GM12878 (cell line): ENCODE data around the gene NSMCE1. TPM values are rescaled to one million over a fixed set of nuclear protein-coding genes. Genes with fewer than 3 reads are reported as not detected.
"Not testable (repeated sequence)": the region's sequence is repeated elsewhere in the genome, so short reads cannot be mapped to it uniquely, and the experiment has no call there.

Experiments
- ATAC-seq: fragments of 200-7000 bp; cut with Tn5 transposase; 3 replicates; pipeline ENCODE4 v1.9.1; 2020; ENCODE audit warnings: mild to moderate bottlenecking, moderate library complexity
- BruUV-seq: library from RNA; stranded (reverse); fragments of 400-500 nt; replicated peaks from 2 replicates; lab custom pipeline; 2021; lab: Mats Ljungman, UMichigan
- CTCF ChIA-PET: fragments of 300-600 bp; sonication (Branson Sonifier 250); formaldehyde crosslinking; extraction: SDS; loops from one replicate; lab custom pipeline; 2021; ENCODE audit warnings: inconsistent platforms; lab: Yijun Ruan, JAX
- POLR2A ChIA-PET: fragments of 350-600 bp; formaldehyde crosslinking; extraction: SDS; loops from one replicate; lab custom pipeline; 2021; ENCODE audit warnings: inconsistent platforms; lab: Charles Lee
- RAD21 ChIA-PET: fragments of 300-600 bp; sonication (Branson Sonifier 250); formaldehyde crosslinking; loops from one replicate; lab custom pipeline; 2023; ENCODE audit warnings: antibody characterized with exemption; ENCODE audit not compliant: unreplicated experiment; lab: Charles Lee
- SMC1A ChIA-PET: fragments of 300-600 bp; sonication (Branson Sonifier 250); formaldehyde crosslinking; loops from one replicate; lab custom pipeline; 2023; ENCODE audit not compliant: unreplicated experiment, uncharacterized antibody; lab: Charles Lee
- DNase-seq: peaks from one replicate; pipeline ENCODE4 v3.0.0-alpha.2; 2011; ENCODE audit warnings: low read depth, low spot score
- FAIRE-seq: peaks from 3 replicates; lab custom pipeline; 2011; peaks lifted over from hg19 to GRCh38; lab: Jason Lieb, UNC
- H2AFZ ChIP-seq: 2 replicates; pipeline ENCODE4 v1.6.0; 2011; ENCODE audit warnings: low read depth, low read length, control low read depth; ENCODE audit not compliant: control insufficient read depth
- H3K27ac ChIP-seq: 2 replicates; pipeline ENCODE4 v1.5.1; 2011; ENCODE audit warnings: control low read depth; ENCODE audit not compliant: control insufficient read depth, insufficient read depth
- H3K27me3 ChIP-seq, 2 experiments: replicated peaks in 1 of 2; 2 replicates each; pipeline versions ENCODE4 v1.6.0 to v1.6.1; 2011; ENCODE audit warnings: low read length in 1 of 2; ENCODE audit not compliant: control insufficient read depth in 2 of 2, insufficient read depth in 2 of 2
- H3K36me3 ChIP-seq, 2 experiments: 2 replicates each; pipeline ENCODE4 v1.5.1; 2011; ENCODE audit warnings: low read length in 1 of 2; ENCODE audit not compliant: control insufficient read depth in 2 of 2, insufficient read depth in 2 of 2
- H3K4me1 ChIP-seq: 2 replicates; pipeline ENCODE4 v1.6.1; 2011; ENCODE audit warnings: mild to moderate bottlenecking, low read length, moderate library complexity, mixed read lengths; ENCODE audit not compliant: control insufficient read depth, insufficient read depth
- H3K4me2 ChIP-seq: 2 replicates; pipeline ENCODE4 v1.6.0; 2011; ENCODE audit warnings: control low read depth; ENCODE audit not compliant: control insufficient read depth, insufficient read depth
- H3K4me3 ChIP-seq: fragments of 200-600 bp; sonication (generic); 2 replicates; pipeline ENCODE4 v1.5.1; 2016
- H3K79me2 ChIP-seq: 2 replicates; pipeline ENCODE4 v1.6.0; 2011; ENCODE audit warnings: low read length; ENCODE audit not compliant: control insufficient read depth, insufficient read depth
- H3K9ac ChIP-seq: 2 replicates; pipeline ENCODE4 v1.8.0; 2011; ENCODE audit warnings: low read length, control low read depth, mixed read lengths; ENCODE audit not compliant: control insufficient read depth, insufficient read depth
- H3K9me3 ChIP-seq: replicated peaks from 3 replicates; pipeline ENCODE4 v1.5.1; 2011; ENCODE audit warnings: mild to moderate bottlenecking, low read length; ENCODE audit not compliant: control insufficient read depth, insufficient read depth
- H4K20me1 ChIP-seq: 2 replicates; pipeline ENCODE4 v1.6.0; 2011; ENCODE audit not compliant: control insufficient read depth, insufficient read depth
- ATF2 ChIP-seq: IDR thresholded peaks from 2 replicates; pipeline ENCODE4 v1.6.1; 2012; ENCODE audit warnings: low read length, inconsistent platforms
- EED ChIP-seq: sonication (generic); IDR thresholded peaks from 2 replicates; pipeline ENCODE4 v1.6.1; 2016; ENCODE audit warnings: antibody characterized with exemption, low read depth
- IRF5 ChIP-seq: fragments of 450-650 bp; IDR thresholded peaks from 2 replicates; pipeline ENCODE4 v1.6.1; 2017; ENCODE audit warnings: borderline replicate concordance
- PAX5 ChIP-seq: IDR thresholded peaks from 2 replicates; pipeline ENCODE4 v1.6.1; 2011; ENCODE audit warnings: low read depth, low read length, borderline replicate concordance
- PAX8 ChIP-seq: fragments of 450-650 bp; IDR thresholded peaks from 2 replicates; pipeline ENCODE4 v1.6.1; 2017; ENCODE audit warnings: mild to moderate bottlenecking, moderate library complexity
- REST ChIP-seq: IDR thresholded peaks from 2 replicates; pipeline ENCODE4 v1.6.1; 2012; ENCODE audit warnings: mild to moderate bottlenecking, low read depth, low read length
- SPI1 ChIP-seq: IDR thresholded peaks from 2 replicates; pipeline ENCODE4 v1.6.1; 2011; ENCODE audit warnings: low read depth, mild to moderate bottlenecking, low read length, moderate library complexity, borderline replicate concordance; ENCODE audit not compliant: insufficient read depth
- TAF1 ChIP-seq: IDR thresholded peaks from 2 replicates; pipeline ENCODE4 v1.6.1; 2011; ENCODE audit warnings: mild to moderate bottlenecking, low read depth, low read length, borderline replicate concordance
- YY1 ChIP-seq: IDR thresholded peaks from 2 replicates; pipeline ENCODE4 v1.6.1; 2011; ENCODE audit warnings: low read depth, mild to moderate bottlenecking, low read length
- WGBS: methylation state at CpG from one replicate; pipeline ENCODE4 v1.1.6; 2016; ENCODE audit warnings: low lambda C conversion rate; ENCODE audit not compliant: insufficient replicate concordance, insufficient coverage; ENCODE audit errors: missing lambda C conversion rate; 5-methylcytosine and 5-hydroxymethylcytosine counted together
- in situ Hi-C: fragments of 300-500 bp; cut with MboI; formaldehyde crosslinking; loops from 9 replicates; pipeline ENCODE4 v1.14.3; 2018; ENCODE audit warnings: mixed read lengths
- intact Hi-C: fragments of 100-400 bp; cut with micrococcal nuclease; formaldehyde crosslinking; loops from one replicate; pipeline ENCODE4 v1.14.2; 2022; ENCODE audit not compliant: unreplicated experiment
- polyA plus RNA-seq, 11 experiments: library from polyadenylated mRNA; depleted of rRNA in 4 of 11; unstranded in 6 of 11; stranded (reverse) in 5 of 11; fragments of >200 nt; fragmentation: Nextera tagmentation in 4 of 11; fragmentation: Illumina TruSeq in 1 of 11; extraction: Ambion mirVana in 4 of 11; extraction: Trizol in 1 of 11; gene quantifications; 1 replicate in 1 of 11; 2 replicates in 10 of 11; pipeline versions ENCODE4 v1.2.1 to v1.2.3, GENCODE V29; 2011 to 2016; ENCODE audit warnings: inconsistent platforms in 2 of 11, missing spikeins in 2 of 11, low read depth in 1 of 11
- total RNA-seq, 4 experiments: library from RNA; depleted of rRNA in 3 of 4; stranded (reverse); fragments of >200 nt in 3 of 4; fragmentation: Illumina TruSeq in 1 of 4; extraction: Trizol in 1 of 4; gene quantifications; 2 replicates each; pipeline versions ENCODE4 v1.2.1 to v1.2.3, GENCODE V29; 2013 to 2021

The NSMCE1 gene
- total and polyA plus RNA-seq, 10 of the 15 experiments (the other 5 are each of a cell fraction or from before 2014, with no cell fraction given): 54.0 to 214 (median 71.4) TPM

- TF ChIP-seq SPI1 (no peak), REST (no peak), PAX5 (no peak), TAF1 (no peak), PAX8 (no peak), EED (no peak), ATF2 (no peak), IRF5 (no peak), YY1 (no peak)
These were observed 16.9 kb downstream of the NSMCE1 start (continued) for GRCh38 chr16:27251541-27252205.

- in situ Hi-C loops, FAIRE-seq, H3K9me3 ChIP-seq, H3K36me3 ChIP-seq, intact Hi-C loops, DNase-seq, H2AFZ ChIP-seq, H3K79me2 ChIP-seq, H3K27me3 ChIP-seq, H4K20me1 ChIP-seq, H3K4me2 ChIP-seq, H3K4me3 ChIP-seq, BruUV-seq, ATAC-seq, H3K9ac ChIP-seq, H3K27ac ChIP-seq: not testable (repeated sequence)
- RAD21 ChIA-PET: interaction anchor here (0.7 to 1.7 kb wide), 4 partner anchors 12 to 119 kb away, joined by 3 to 6 read pairs (median 4); no protein-coding TSS in a partner anchor
- 98% methylated on average over 4 of the region's 4 CpGs for WGBS
- CTCF ChIA-PET: interaction anchor here (1.2 to 3.6 kb wide), 6 partner anchors 9 to 69 kb away, joined by 4 to 19 read pairs (median 8); no protein-coding TSS in a partner anchor
- POLR2A ChIA-PET: interaction anchor here (0.7 to 2.9 kb wide), 4 partner anchors 10 to 55 kb away, joined by 4 to 14 read pairs (median 10); partner anchors contain the start of gene NSMCE1
- H3K4me1 ChIP-seq: peaks cover 11% of the 10 kb centered on the region
- SMC1A ChIA-PET: interaction anchor here (1.2 to 8.5 kb wide), 7 partner anchors 9 to 106 kb away, joined by 3 to 165 read pairs (median 5); no protein-coding TSS in a partner anchor
These were observed 19.7 kb downstream of the NSMCE1 start for GRCh38 chr16:27248886-27249285.
